GM12801 (cell line): ENCODE measurements around the gene RAB8A.

Experiments used
- CTCF ChIP-seq: IDR thresholded peaks from one replicate; pipeline ENCODE4 v1.5.1; 2011; ENCODE audit warnings: control low read depth; ENCODE audit not compliant: insufficient read length; ENCODE audit errors: extremely low read depth

Gene RAB8A

GRCh38 chr19:16075430-16076153 lies 36.1 kb upstream of the RAB8A start:
- no peak for TF ChIP-seq CTCF

DNA sequence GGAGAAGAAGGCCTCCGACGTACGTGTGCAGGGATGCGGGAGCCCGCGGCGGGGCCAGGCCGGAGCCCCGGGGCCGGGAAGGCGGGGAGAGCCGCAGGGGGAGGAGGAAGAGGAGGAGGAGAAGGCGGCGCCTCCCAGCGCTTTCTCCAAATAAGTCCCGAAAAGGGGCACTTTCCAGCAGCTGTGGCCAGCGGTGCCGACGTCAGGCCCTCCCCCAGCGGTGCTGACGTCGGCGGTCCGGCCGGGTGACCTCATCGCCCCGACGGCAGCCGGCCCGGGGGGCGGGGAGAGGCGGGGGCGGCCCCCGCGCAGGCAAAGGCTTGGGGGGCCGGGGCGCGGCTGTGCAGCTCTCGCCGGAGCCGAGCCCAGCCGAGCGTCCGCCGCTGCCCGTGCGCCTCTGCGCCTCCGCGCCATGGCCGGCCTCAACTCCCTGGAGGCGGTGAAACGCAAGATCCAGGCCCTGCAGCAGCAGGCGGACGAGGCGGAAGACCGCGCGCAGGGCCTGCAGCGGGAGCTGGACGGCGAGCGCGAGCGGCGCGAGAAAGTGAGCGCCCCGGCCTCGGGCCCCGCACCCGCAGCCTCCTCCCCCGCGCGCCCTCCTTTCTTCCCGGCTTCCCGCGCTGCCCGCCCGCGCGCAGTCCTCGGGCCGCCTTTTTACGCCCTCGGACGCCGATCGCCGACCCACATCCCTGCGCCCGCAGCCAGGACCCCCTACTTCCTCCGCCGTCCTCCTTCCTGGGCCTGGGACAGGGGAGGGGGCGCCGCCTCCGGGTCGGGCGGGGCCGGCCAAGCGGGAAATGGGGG lies 35.3 kb upstream of the RAB8A start, which contains the start of gene TPM4:
TSS of gene TPM4 (plus strand) at position 342 of the 804 bp plus-strand sequence. CDS start at position 413, 71 bp downstream.
- no peak for TF ChIP-seq CTCF

- TF ChIP-seq CTCF = no peak
Observed at GRCh38 chr19:16076958-16077611, 34.6 kb upstream of the RAB8A start.

- TF ChIP-seq CTCF = no peak
Observed at GRCh38 chr19:16077984-16078758, 33.5 kb upstream of the RAB8A start.

DNA sequence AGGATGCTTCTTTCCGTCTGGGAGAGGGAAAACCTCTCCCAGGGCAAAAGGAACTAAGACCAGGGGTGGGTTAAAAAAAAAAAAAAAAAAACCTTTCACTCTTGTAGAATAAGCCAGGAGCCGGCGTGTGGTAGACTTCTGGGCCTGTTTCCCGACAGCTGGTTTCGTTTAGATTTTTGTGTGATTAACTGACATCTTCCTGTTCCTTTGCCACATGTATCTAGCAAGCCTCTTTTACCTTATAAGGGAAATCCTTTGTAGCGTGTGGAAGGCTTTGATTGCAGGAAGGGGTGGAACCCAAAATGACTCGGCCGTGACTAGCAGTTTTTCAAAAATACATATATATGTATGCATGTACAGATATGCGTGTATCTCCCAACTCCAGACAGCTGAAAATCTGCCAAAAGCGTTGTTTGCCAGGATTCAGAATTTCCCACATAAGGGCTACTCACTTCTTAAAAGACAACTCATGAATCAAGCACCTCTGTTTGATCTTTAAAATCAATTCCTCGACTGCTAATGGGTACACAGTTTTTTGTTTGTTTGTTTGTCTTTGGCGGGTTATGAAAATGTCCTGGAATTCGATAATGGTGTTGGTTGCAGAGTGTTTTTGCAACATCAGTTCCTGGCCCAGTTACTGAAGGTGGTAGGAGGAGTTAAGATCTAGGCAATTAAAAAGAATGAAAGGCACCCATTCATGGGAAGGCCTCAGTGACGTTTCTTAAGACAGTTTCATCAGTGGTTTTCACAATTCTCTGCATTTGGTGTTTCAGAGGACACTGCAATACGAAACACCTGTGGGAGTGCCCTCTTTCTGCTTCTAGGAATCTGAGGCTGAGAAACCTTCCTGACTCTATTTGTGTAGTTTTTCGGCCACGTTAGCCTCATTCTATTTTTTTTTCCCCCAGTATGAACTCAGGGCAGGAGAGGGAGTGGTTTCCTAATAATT lies 32.7 kb upstream of the RAB8A start:
- TF ChIP-seq CTCF = no peak

DNA sequence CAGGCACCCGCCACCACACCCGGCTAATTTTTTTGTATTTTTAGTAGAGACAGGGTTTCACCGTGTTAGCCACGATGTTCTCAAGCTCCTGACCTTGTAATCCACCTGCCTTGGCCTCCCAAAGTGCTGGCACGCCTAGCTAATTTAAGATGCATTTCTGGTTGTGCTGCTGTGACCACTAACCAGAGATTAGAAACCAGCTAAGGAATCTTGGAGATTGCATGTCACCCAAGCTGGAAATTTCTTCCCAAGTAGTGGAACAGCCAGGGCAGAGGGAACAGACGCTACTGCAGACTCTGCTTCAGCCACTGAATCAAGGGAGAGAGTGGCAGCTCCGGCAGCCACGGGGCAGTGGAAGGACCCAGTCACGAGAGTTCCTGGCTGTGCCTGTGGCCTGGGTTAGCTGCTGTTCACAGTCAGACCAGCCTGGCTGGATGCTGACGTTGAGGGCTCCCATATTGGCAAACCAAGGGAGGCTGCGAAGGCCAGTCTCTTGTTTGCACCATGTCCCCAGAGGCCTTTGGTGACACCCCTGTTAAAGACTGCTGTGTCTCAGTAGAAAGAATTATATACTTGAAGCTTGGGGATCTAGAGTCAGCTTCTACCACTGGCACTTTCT lies 27.5 kb upstream of the RAB8A start:
- TF ChIP-seq CTCF = no peak
